IPS-NIHi7 (cell line): ENCODE results near the gene GDF15.

Experiments
- DNase-seq: peaks from one replicate; pipeline ENCODE4 v3.0.0; 2012; ENCODE audit warnings: mixed read lengths; ENCODE audit errors: extremely low spot score

The GDF15 gene

GRCh38 chr19:18418483-18419194 is 32.7 kb downstream of the GDF15 start:
- DNase-seq: no peak

- DNase-seq: peak; percentile 78
These were observed 33.3 kb downstream of the GDF15 start, which contains the start of gene SSBP4 for GRCh38 chr19:18419195-18419698. TSS of gene SSBP4 (plus strand) at chr19:18419398. CDS start at chr19:18419649, 251 bp downstream.

- DNase-seq: no peak
These were observed 33.9 kb downstream of the GDF15 start for GRCh38 chr19:18419699-18420460.

- DNase-seq: no peak
These were observed 35.0 kb downstream of the GDF15 start for GRCh38 chr19:18420930-18421329.

- DNase-seq: no peak
These were observed 35.5 kb downstream of the GDF15 start for GRCh38 chr19:18421371-18421959.

GRCh38 chr19:18422530-18423191 is 36.7 kb downstream of the GDF15 start:
- no peak for DNase-seq

GRCh38 chr19:18423258-18424020 is 37.5 kb downstream of the GDF15 start:
- DNase-seq: no peak

GRCh38 chr19:18424122-18424889 is 38.3 kb downstream of the GDF15 start:
- DNase-seq: no peak

GRCh38 chr19:18424890-18425514 is 39.0 kb downstream of the GDF15 start:
- no peak for DNase-seq

- no peak for DNase-seq
These were observed 39.8 kb downstream of the GDF15 start for GRCh38 chr19:18425515-18426415.

GRCh38 chr19:18426416-18426767 is 40.4 kb downstream of the GDF15 start:
- DNase-seq: no peak

GRCh38 chr19:18427080-18427742 is 41.3 kb downstream of the GDF15 start:
- no peak for DNase-seq

GRCh38 chr19:18427743-18428113 is 41.8 kb downstream of the GDF15 start:
- no peak for DNase-seq

GRCh38 chr19:18428173-18428786 is 42.3 kb downstream of the GDF15 start:
- DNase-seq: no peak

- peak; percentile 91 for DNase-seq
These were observed 43.1 kb downstream of the GDF15 start for GRCh38 chr19:18428787-18429674.

- no peak for DNase-seq
These were observed 43.9 kb downstream of the GDF15 start for GRCh38 chr19:18429717-18430416.
